PC-3 (cell line): ENCODE data around the gene APOA1.

Source experiments
- EZH2 ChIP-seq: fragments of 300-600 bp; sonication (generic); IDR thresholded peaks from one replicate; pipeline ENCODE4 v1.6.1; 2017; ENCODE audit warnings: antibody characterized with exemption, mild to moderate bottlenecking, low read length; ENCODE audit not compliant: unreplicated experiment
- TF ChIP-seq, protein P1 (sequence below): fragments of 300-600 bp; sonication (generic); conservative IDR thresholded peaks from 2 replicates; pipeline ENCODE4 v1.5.1; 2017; ENCODE audit warnings: antibody characterized with exemption, low read depth, mild to moderate bottlenecking, low read length

GRCh38 chr11:116800610-116801009, 36.8 kb downstream of the APOA1 start:
- TF ChIP-seq, protein P1, sequence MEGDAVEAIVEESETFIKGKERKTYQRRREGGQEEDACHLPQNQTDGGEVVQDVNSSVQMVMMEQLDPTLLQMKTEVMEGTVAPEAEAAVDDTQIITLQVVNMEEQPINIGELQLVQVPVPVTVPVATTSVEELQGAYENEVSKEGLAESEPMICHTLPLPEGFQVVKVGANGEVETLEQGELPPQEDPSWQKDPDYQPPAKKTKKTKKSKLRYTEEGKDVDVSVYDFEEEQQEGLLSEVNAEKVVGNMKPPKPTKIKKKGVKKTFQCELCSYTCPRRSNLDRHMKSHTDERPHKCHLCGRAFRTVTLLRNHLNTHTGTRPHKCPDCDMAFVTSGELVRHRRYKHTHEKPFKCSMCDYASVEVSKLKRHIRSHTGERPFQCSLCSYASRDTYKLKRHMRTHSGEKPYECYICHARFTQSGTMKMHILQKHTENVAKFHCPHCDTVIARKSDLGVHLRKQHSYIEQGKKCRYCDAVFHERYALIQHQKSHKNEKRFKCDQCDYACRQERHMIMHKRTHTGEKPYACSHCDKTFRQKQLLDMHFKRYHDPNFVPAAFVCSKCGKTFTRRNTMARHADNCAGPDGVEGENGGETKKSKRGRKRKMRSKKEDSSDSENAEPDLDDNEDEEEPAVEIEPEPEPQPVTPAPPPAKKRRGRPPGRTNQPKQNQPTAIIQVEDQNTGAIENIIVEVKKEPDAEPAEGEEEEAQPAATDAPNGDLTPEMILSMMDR: no peak
- TF ChIP-seq EZH2: no peak
